ENCODE data around the gene SMARCA2.

SMARCA2 gene

GRCh38 chr9:2242831-2243330, 227.7 kb downstream of the SMARCA2 start:
- DNase-seq (ENCODE audit: low read depth) = no peak
- no peak for TF ChIP-seq CTCF (IDR thresholded peaks at IDR 0.05; ENCODE audit: low read length, missing control alignments)
- peak overlapping the region; percentile 61 for H3K4me3 ChIP-seq (replicated peaks; ENCODE audit: low read depth, low read length)
